Endothelial cell (in vitro differentiated cells): ENCODE data around the gene MAS1. TPM values are rescaled to one million over a fixed set of nuclear protein-coding genes. Genes with fewer than 3 reads are reported as not detected.

Source experiments
- DNase-seq: peaks from one replicate; pipeline ENCODE4 v3.0.0; 2021; ENCODE audit warnings: low spot score
- H3K27ac Mint-ChIP-seq: one replicate; pipeline ENCODE4 v1.8.0; 2021; ENCODE audit warnings: mixed read lengths, inconsistent platforms; ENCODE audit not compliant: unreplicated experiment
- H3K27me3 Mint-ChIP-seq: one replicate; pipeline ENCODE4 v1.8.0; 2021; ENCODE audit warnings: mild to moderate bottlenecking, moderate library complexity, mixed read lengths, inconsistent platforms; ENCODE audit not compliant: unreplicated experiment
- H3K36me3 Mint-ChIP-seq: one replicate; pipeline ENCODE4 v1.8.0; 2021; ENCODE audit warnings: mild to moderate bottlenecking, low read depth, mixed read lengths, inconsistent platforms; ENCODE audit not compliant: unreplicated experiment
- H3K4me1 Mint-ChIP-seq: one replicate; pipeline ENCODE4 v1.8.0; 2021; ENCODE audit warnings: mild to moderate bottlenecking, mixed read lengths, inconsistent platforms; ENCODE audit not compliant: unreplicated experiment
- H3K4me3 Mint-ChIP-seq: one replicate; pipeline ENCODE4 v1.8.0; 2021; ENCODE audit warnings: mild to moderate bottlenecking, mixed read lengths, inconsistent platforms; ENCODE audit not compliant: unreplicated experiment
- H3K9me3 Mint-ChIP-seq: one replicate; pipeline ENCODE4 v1.8.0; 2021; ENCODE audit warnings: mixed read lengths, inconsistent platforms; ENCODE audit not compliant: unreplicated experiment
- CTCF ChIP-seq: fragments of 200-600 bp; sonication (generic); IDR thresholded peaks from one replicate; pipeline ENCODE4 v1.5.0; 2021; ENCODE audit warnings: antibody characterized with exemption; ENCODE audit not compliant: unreplicated experiment
- total RNA-seq: library from RNA; stranded (reverse); fragmentation: NEBNext Ultra II Directional; extraction: Animal tissue kit (Norgen Biotek cat#: 25700); gene quantifications from one replicate; pipeline ENCODE4 v1.2.1, GENCODE V29; 2021; ENCODE audit not compliant: unreplicated experiment

Gene MAS1
- total RNA-seq, 1 donor from 2014 or later, result not detected

- Mint-ChIP-seq H3K27me3 (peaks cover 3% of the 10 kb centered on the region), H3K4me1 (no peaks in the 10 kb centered on the region), H3K4me3 (no peak overlapping the region), H3K36me3 (no peaks in the 10 kb centered on the region), H3K9me3 (no peaks in the 10 kb centered on the region), H3K27ac (no peak overlapping the region)
- no peak for DNase-seq
- TF ChIP-seq CTCF, result no peak
Measured at GRCh38 chr6:159874435-159874834, 16.4 kb upstream of the MAS1 start.

DNA sequence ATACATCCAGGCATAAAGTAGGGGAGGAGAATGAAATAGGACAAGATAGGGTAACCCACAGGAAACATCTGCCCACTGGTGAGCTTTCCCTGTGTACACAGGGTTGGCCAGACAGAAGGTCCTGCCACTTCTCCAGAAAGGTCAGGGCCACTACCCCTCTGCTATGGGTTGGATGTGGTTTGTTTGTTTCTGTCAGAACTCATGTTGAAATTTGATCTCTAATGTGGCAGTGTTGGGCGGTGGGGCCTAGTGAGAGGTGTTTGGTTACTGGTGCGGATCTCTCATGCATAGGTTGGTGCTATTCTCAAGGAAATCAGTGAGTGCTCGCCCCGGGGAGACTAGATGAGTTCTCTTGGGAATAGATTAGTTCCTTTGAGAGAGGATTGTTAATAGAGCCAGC, 15.6 kb upstream of the MAS1 start:
- no peak overlapping the region for H3K4me3 Mint-ChIP-seq
- no peak for DNase-seq
- no peak for TF ChIP-seq CTCF
- no peaks in the 10 kb centered on the region for H3K9me3 Mint-ChIP-seq
- no peaks in the 10 kb centered on the region for H3K4me1 Mint-ChIP-seq
- no peak overlapping the region for H3K27ac Mint-ChIP-seq
- no peaks in the 10 kb centered on the region for H3K36me3 Mint-ChIP-seq
- H3K27me3 Mint-ChIP-seq, result peaks cover 3% of the 10 kb centered on the region

DNA sequence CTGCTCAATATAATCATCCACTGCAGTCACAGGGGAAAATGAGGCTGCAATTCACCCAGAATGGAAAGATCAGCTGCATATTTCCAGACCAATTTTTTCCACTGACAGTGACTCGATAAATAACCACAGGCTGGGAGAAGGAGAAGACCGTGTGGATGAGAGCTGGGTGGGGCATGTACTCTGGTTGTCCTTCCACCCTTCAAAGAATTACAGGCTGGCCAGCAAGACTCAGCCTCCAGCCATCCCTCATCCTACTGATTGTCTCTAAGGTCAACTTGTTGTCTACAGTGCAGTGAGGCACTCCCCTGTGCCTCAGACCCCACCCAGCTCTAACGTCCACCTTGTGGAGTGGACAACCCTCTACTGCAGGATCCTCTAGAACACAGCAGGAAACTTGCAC, 14.5 kb upstream of the MAS1 start:
- Mint-ChIP-seq H3K4me3 (no peak overlapping the region), H3K4me1 (no peaks in the 10 kb centered on the region), H3K36me3 (no peaks in the 10 kb centered on the region), H3K27me3 (peaks cover 3% of the 10 kb centered on the region), H3K27ac (no peak overlapping the region), H3K9me3 (no peaks in the 10 kb centered on the region)
- TF ChIP-seq CTCF, result no peak
- DNase-seq, result no peak

GRCh38 chr6:159877256-159877808, 13.5 kb upstream of the MAS1 start:
- Mint-ChIP-seq H3K4me3 (no peak overlapping the region), H3K27ac (no peak overlapping the region), H3K36me3 (no peaks in the 10 kb centered on the region), H3K27me3 (peaks cover 3% of the 10 kb centered on the region), H3K9me3 (no peaks in the 10 kb centered on the region), H3K4me1 (no peaks in the 10 kb centered on the region)
- TF ChIP-seq CTCF, result no peak
- no peak for DNase-seq

DNA sequence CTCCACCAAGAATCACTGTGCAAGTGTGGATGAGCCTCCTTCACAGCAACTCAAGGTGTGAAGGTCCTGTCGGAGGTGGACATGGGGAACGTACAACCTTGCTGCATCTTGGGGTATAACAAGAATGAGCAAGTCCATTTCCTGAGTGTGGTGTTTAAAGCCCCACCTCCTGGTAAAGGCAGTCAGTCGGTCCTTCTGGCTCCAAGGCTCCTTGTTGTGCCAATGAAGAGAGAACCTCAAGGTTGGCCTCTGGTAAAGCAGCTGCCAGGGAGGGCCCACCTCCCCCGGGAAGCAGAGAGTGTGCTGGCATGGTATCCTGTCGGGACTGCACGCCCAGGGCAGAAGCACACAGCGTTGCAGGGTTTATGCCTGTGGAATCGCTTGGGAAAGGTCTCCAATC, 12.4 kb upstream of the MAS1 start:
- Mint-ChIP-seq H3K27ac (no peak overlapping the region), H3K4me1 (no peaks in the 10 kb centered on the region), H3K27me3 (peaks cover 1% of the 10 kb centered on the region), H3K9me3 (no peaks in the 10 kb centered on the region), H3K4me3 (no peak overlapping the region), H3K36me3 (no peaks in the 10 kb centered on the region)
- no peak for TF ChIP-seq CTCF
- DNase-seq, result no peak
